ENCODE results near the gene MCCC1. TPM values are rescaled to one million over a fixed set of nuclear protein-coding genes. Genes with fewer than 3 reads are reported as not detected.
A peak's percentile ranks its signal among the peaks of the same experiment; 100 is the strongest.

MCCC1 gene
- total and polyA plus RNA-seq, 2 of the 13 experiments (the other 11 are each of a cell fraction or from before 2014, with no cell fraction given), result 11.7 to 30.1 TPM

- ChIA-PET POLR2A (no interaction called here), CTCF (ENCODE audit: low intra/inter-chr PET ratio, low total read pairs) (no interaction called here)
- ATAC-seq, result peak; percentile 41; the same call in 1 of the 3 replicates
- Histone ChIP-seq H3K27me3 (ENCODE audit: control insufficient read depth in 1 of 2, insufficient read depth in 2 of 2, low read length in 2 of 2) (no peaks in the 10 kb centered on the region), H3K9me3 (ENCODE audit: low read length) (no peaks in the 10 kb centered on the region), H3K36me3 (replicated peaks in 1 of 2; ENCODE audit: control insufficient read depth in 1 of 2, insufficient read depth in 2 of 2, low read length in 2 of 2) (no peaks in the 10 kb centered on the region), H3K9ac (ENCODE audit: insufficient read depth, low read depth, low read length) (no peak overlapping the region), H3K4me3 (replicated peaks in 1 of 3; ENCODE audit: insufficient read depth in 1 of 3, low read depth in 2 of 3, low read length in 3 of 3) (no peak overlapping the region), H3K79me2 (ENCODE audit: insufficient read depth, low read length) (no peaks in the 10 kb centered on the region), H3K4me2 (ENCODE audit: low read depth, low read length) (no peak overlapping the region), H4K20me1 (ENCODE audit: insufficient read depth, low read length) (no peaks in the 10 kb centered on the region), H3K4me1 (ENCODE audit: insufficient read depth, low read length) (peaks cover 9% of the 10 kb centered on the region; the same call in 1 of the 2 replicates), H2AFZ (ENCODE audit: low read length) (no peak overlapping the region), H3K27ac (ENCODE audit: extremely low read length, insufficient read depth, low read length) (no peak overlapping the region)
- in situ Hi-C loops (cut with HindIII; ENCODE audit: extremely low pct_ligation_motif_present, low pct_unique_long_range_greater_than_20kb), result no loop called here
- BruUV-seq (replicated peaks), result no TSS peak
- no peak for DNase-seq (ENCODE audit: low spot score)
- intact Hi-C loops (cut with micrococcal nuclease; ENCODE audit: unreplicated experiment), result no loop called here
- no peak for FAIRE-seq
- WGBS (ENCODE audit: low lambda C conversion rate), result 0% methylated on average over 2 of the region's 2 CpGs
- TF ChIP-seq ZNF333 (CRISPR knock-in tag; IDR thresholded peaks at IDR 0.05; ENCODE audit: borderline replicate concordance) (no peak), ZFX (CRISPR knock-in tag; IDR thresholded peaks at IDR 0.05; ENCODE audit: low read depth) (no peak), RBM39 (IDR thresholded peaks at IDR 0.05; ENCODE audit: low read depth, low read length, poor library complexity, severe bottlenecking) (no peak), POLR2AphosphoS2 (IDR thresholded peaks at IDR 0.05; ENCODE audit: low read depth, low read length) (no peak), AKNA (CRISPR knock-in tag; IDR thresholded peaks at IDR 0.05; ENCODE audit: borderline replicate concordance) (no peak), SNAI1 (CRISPR knock-in tag; IDR thresholded peaks at IDR 0.05; ENCODE audit: borderline replicate concordance) (no peak), TCF7L2 (IDR thresholded peaks at IDR 0.05; ENCODE audit: low read depth, low read length) (no peak), MAFK (conservative IDR thresholded peaks at IDR 0.05 in 1 of 2, IDR thresholded peaks at IDR 0.05 in 1 of 2; ENCODE audit: low read length in 2 of 2) (peak; percentile 88 to 89), SALL2 (CRISPR knock-in tag; IDR thresholded peaks at IDR 0.05) (no peak), ZNF468 (CRISPR knock-in tag; IDR thresholded peaks at IDR 0.05) (no peak), ZEB1 (IDR thresholded peaks at IDR 0.05; ENCODE audit: insufficient replicate concordance, low read depth) (no peak), ZNF567 (CRISPR knock-in tag; IDR thresholded peaks at IDR 0.05; ENCODE audit: borderline replicate concordance) (no peak), ATF3 (CRISPR knock-in tag; IDR thresholded peaks at IDR 0.05) (no peak), NFIC (IDR thresholded peaks at IDR 0.05; ENCODE audit: low read length) (no peak), ZNF782 (CRISPR knock-in tag; IDR thresholded peaks at IDR 0.05; ENCODE audit: borderline replicate concordance) (no peak)
- TF ChIP-seq, protein P1, sequence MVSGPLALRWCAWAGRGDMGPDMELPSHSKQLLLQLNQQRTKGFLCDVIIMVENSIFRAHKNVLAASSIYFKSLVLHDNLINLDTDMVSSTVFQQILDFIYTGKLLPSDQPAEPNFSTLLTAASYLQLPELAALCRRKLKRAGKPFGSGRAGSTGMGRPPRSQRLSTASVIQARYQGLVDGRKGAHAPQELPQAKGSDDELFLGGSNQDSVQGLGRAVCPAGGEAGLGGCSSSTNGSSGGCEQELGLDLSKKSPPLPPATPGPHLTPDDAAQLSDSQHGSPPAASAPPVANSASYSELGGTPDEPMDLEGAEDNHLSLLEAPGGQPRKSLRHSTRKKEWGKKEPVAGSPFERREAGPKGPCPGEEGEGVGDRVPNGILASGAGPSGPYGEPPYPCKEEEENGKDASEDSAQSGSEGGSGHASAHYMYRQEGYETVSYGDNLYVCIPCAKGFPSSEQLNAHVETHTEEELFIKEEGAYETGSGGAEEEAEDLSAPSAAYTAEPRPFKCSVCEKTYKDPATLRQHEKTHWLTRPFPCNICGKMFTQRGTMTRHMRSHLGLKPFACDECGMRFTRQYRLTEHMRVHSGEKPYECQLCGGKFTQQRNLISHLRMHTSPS (CRISPR knock-in tag; IDR thresholded peaks at IDR 0.05; ENCODE audit: low read depth), result no peak
- TF ChIP-seq, protein P2, sequence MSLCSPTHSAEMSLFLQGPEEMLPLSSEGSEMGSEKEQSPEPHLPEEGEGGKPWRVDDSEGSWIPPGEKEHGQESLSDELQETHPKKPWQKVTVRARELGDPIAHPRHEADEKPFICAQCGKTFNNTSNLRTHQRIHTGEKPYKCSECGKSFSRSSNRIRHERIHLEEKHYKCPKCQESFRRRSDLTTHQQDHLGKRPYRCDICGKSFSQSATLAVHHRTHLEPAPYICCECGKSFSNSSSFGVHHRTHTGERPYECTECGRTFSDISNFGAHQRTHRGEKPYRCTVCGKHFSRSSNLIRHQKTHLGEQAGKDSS (CRISPR knock-in tag; IDR thresholded peaks at IDR 0.05; ENCODE audit: borderline replicate concordance, low read depth), result no peak
Observed at GRCh38 chr3:183108001-183108449, 8.7 kb upstream of the MCCC1 start.

Measured in HepG2 (cell line).